RWPE1 (cell line): Measurements from ENCODE around the gene FOXP1.

Experiments used
- CTCF ChIA-PET: fragments of 350-600 bp; sonication (Branson Sonifier 250); formaldehyde crosslinking; extraction: SDS; loops from one replicate; lab custom pipeline; 2021; lab: Yijun Ruan, JAX
- POLR2A ChIA-PET: fragments of 400-600 bp; formaldehyde crosslinking; extraction: SDS; loops from one replicate; lab custom pipeline; 2020; ENCODE audit warnings: antibody characterized with exemption; ENCODE audit not compliant: low non-redundant PET; lab: Yijun Ruan, JAX
- DNase-seq: peaks from one replicate; pipeline ENCODE4 v3.0.0; 2012; ENCODE audit warnings: low spot score
- H3K27ac ChIP-seq: fragments of 450-650 bp; 2 replicates; pipeline ENCODE4 v1.5.1; 2017
- TF ChIP-seq, protein P1 (sequence below): fragments of 450-650 bp; conservative IDR thresholded peaks from 2 replicates; pipeline ENCODE4 v1.5.1; 2017; ENCODE audit warnings: low read depth, mild to moderate bottlenecking

The FOXP1 gene

GRCh38 chr3:71065764-71066013 lies 517.8 kb downstream of the FOXP1 start:
- ChIA-PET POLR2A (no interaction called here), CTCF (no interaction called here)
- no peak for DNase-seq
- peak overlapping the region; percentile 95 for H3K27ac ChIP-seq
- TF ChIP-seq, protein P1, sequence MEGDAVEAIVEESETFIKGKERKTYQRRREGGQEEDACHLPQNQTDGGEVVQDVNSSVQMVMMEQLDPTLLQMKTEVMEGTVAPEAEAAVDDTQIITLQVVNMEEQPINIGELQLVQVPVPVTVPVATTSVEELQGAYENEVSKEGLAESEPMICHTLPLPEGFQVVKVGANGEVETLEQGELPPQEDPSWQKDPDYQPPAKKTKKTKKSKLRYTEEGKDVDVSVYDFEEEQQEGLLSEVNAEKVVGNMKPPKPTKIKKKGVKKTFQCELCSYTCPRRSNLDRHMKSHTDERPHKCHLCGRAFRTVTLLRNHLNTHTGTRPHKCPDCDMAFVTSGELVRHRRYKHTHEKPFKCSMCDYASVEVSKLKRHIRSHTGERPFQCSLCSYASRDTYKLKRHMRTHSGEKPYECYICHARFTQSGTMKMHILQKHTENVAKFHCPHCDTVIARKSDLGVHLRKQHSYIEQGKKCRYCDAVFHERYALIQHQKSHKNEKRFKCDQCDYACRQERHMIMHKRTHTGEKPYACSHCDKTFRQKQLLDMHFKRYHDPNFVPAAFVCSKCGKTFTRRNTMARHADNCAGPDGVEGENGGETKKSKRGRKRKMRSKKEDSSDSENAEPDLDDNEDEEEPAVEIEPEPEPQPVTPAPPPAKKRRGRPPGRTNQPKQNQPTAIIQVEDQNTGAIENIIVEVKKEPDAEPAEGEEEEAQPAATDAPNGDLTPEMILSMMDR: no peak

DNA sequence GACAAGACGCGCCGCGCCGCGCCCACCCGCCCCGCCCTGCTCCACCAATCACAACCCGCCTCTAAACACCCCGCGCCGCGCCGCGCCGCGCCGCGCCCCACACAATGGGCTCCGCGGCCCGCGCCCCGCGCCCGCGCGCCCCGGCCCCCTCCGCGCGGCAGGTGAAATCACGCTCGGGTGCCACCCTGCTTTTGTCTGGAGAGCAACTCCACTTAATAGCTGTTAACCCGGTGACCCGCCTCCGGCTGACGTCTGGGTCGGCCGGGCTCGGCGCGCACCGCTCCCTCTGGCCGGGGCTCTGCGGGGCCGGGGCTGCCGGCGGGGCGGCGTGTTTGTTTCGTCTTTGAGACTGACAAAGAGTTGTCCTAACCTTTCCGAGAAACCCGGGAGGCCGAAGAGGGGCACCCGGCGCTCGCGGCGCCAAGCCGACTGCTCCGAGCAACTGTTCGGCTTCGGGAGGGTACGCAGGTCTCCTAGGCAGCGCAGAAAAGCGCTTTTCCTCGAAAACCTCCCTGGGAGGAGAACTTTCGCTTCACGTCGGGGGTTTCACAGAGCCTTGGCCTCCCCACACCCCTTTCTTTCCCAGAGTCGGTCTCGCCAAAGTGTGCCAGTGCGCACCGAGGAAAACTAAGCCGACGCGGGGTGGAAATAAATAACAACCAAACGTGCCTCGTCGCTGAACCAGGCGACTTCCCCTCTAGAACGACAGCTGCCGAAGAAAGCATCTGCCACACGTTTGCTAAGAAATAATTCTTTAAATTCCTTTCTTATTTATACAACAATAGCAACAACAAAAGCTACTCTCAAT lies 518.4 kb downstream of the FOXP1 start:
- peak; percentile 26 for DNase-seq

DNA sequence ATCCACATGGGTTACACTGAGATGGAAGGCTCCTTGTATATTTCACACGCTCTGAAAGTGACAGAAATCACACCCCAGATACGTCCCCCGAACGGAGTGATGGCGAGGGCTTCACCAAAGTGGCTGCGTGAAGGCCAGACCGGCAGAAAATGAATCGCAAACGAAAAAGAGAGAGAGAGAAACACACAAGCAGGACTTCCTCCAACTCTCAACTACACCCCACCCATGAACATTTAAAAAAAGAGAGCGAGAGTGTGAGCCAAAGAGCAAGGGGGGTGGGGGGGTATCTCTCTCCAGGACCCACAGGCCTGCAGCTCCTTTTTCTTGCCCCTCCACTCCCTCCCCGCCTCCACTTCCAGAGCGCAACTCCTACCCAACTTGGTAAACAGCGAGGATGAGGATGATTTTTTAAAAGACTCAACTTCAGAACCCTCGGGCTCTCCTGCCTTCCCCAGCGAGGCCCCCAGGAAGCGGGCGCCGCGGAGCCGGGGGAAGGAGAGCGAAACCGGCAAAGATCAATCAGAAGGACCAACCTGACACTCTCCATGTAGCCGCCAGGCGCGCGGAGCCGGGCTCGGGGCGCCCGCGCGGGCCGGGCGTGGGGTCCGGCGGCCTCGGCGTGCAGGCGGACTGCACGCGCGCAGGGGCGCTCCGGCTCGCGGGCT lies 519.1 kb downstream of the FOXP1 start:
- ChIA-PET POLR2A (no interaction called here), CTCF (no interaction called here)
- TF ChIP-seq, protein P1: no peak
- peak; percentile 13 for DNase-seq
- peak overlapping the region; percentile 95 for H3K27ac ChIP-seq

More for the DNA sequence above, 518.4 kb downstream of the FOXP1 start:
- CTCF ChIA-PET: no interaction called here
- H3K27ac ChIP-seq: peak overlapping the region; percentile 95
- POLR2A ChIA-PET: no interaction called here
- TF ChIP-seq, protein P1: no peak

DNA sequence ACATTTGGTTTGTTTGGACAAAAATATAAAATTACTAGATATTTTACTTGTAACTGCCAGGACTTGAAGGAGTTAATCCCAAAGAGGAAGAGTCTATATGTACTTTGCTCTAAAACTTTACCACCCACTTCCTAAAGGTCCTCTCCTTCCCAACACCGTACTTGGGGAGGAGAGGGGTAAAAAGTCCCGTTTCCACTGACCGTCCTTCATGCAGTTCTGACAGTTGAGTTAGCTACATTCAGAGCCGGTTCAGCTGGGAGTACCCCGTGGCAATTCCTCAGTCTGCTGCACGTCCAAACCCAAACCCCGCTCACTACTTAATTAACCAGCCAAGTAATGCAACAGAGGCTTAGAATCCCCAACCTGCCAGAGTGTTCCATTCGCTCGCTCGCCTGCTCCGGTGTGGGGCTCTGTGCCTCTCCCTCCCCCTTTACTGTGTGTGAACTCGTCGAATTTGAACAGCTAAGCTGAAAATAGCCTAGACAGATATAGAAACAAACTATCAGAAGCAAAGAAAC lies 519.7 kb downstream of the FOXP1 start:
- POLR2A ChIA-PET: no interaction called here
- CTCF ChIA-PET: no interaction called here
- peak; percentile 49 for DNase-seq
- peak overlapping the region; percentile 95 for H3K27ac ChIP-seq
- TF ChIP-seq, protein P1: no peak

GRCh38 chr3:71062952-71063772 lies 520.4 kb downstream of the FOXP1 start:
- H3K27ac ChIP-seq: peak overlapping the region; percentile 95
- peak; percentile 22 for DNase-seq
- TF ChIP-seq, protein P1: no peak
- POLR2A ChIA-PET: no interaction called here
- CTCF ChIA-PET: interaction anchor here (0.6 kb wide), 1 partner anchor 101 kb away, joined by 4 read pairs; no protein-coding TSS in a partner anchor
